ENCODE results near the gene WNT9B. TPM values are rescaled to one million over a fixed set of nuclear protein-coding genes. Genes with fewer than 3 reads are reported as not detected.
A peak's percentile ranks its signal among the peaks of the same experiment; 100 is the strongest.

Gene WNT9B
- total and polyA plus RNA-seq, 7 experiments from 2014 or later: not detected

DNA sequence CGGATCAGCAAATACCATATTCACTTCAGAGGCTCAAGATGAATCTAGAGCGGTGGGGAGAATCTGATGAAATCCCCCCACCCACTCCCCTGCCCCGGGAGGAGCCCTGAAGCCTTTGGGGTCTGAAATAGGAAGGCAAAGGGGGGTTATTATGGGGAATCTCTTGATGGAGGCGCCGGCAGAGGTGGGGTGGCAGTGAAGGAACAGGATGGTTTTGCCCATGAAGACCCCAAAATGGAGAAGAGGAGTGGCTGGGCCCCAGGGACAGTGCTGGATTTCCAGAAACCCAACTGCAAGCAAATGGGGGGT, 33.5 kb upstream of the WNT9B start:
- Histone ChIP-seq H3K9me3 (ENCODE audit: control insufficient read depth in 2 of 3, low read length in 3 of 3) (no peaks in the 10 kb centered on the region), H3K4me3 (ENCODE audit: low read length) (no peak overlapping the region), H3K36me3 (ENCODE audit: control insufficient read depth in 2 of 3, insufficient read depth in 3 of 3, low read length in 3 of 3) (no peaks in the 10 kb centered on the region), H3K27me3 (ENCODE audit: control insufficient read depth in 2 of 2, insufficient read depth in 2 of 2, low read length in 2 of 2) (peaks cover 16 to 49% of the 10 kb centered on the region in 2 donors), H3K4me1 (ENCODE audit: control insufficient read depth in 2 of 2, insufficient read depth in 2 of 2, low read length in 2 of 2) (peaks cover 13 to 16% of the 10 kb centered on the region in 2 donors), H3K27ac (ENCODE audit: low read depth, low read length) (no peak overlapping the region)
- peak overlapping the region in 9 of 10 donors; percentile 5 to 80 (median 73) for H3K4me3 Mint-ChIP-seq
- H3K27ac Mint-ChIP-seq: no peak overlapping the region
- intact Hi-C loops (cut with micrococcal nuclease): no loop called here
- H3K36me3 Mint-ChIP-seq: peaks cover 0 to 6% (median 0%) of the 10 kb centered on the region in 5 donors
- peaks cover 0 to 2% (median 0%) of the 10 kb centered on the region in 11 donors for H3K9me3 Mint-ChIP-seq
- CTCF ChIA-PET: no interaction called here
- DNase-seq (no peak), ATAC-seq (no peak)
- POLR2A ChIA-PET: no interaction called here
- peaks cover 6 to 29% (median 17%) of the 10 kb centered on the region in 7 donors for H3K4me1 Mint-ChIP-seq
- peaks cover 63 to 93% (median 80%) of the 10 kb centered on the region in 5 donors for H3K27me3 Mint-ChIP-seq

DNA sequence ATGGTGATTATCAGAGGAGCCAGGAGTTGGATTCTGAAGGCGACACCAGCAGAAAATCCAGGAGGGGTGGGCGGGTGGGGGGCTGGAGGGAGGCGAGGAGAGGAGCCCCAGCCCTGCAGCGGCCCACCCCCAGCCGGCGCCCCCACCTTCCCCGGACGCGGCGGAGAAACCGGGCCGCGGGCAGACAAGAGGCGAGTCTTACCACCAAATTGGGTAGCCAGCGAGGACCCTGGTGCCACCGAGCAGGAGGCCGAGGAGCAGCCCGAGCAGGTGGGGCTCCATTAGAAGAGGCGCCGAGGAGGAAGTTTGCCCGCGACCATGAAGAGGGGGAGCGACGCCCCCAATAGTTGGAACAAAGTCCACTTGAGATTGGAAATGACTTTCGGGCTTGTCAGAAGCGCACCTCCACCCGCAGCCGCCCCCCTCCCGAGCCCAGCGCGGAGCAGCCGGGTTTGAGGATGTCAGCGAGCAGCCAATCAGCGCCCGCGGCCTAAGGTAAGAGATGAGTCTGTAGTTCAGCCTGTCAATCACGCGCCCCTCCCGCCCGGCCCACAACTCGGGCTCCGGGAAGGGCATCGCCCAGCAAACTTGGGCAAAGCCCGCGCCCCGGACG, 33.0 kb upstream of the WNT9B start, which contains the start of gene WNT3:
WNT3 (minus strand) TSS at position 377 of the 613 bp plus-strand sequence; CDS start at position 282, 95 bp downstream.
- DNase-seq: peak in 7 of 9 donors; percentile 17 to 47 (median 27)
- Histone ChIP-seq H3K4me1 (ENCODE audit: control insufficient read depth in 2 of 2, insufficient read depth in 2 of 2, low read length in 2 of 2) (peaks cover 13 to 16% of the 10 kb centered on the region in 2 donors), H3K4me3 (ENCODE audit: low read length) (peak within 1 kb of the TSS; percentile 43), H3K9me3 (ENCODE audit: control insufficient read depth in 2 of 3, low read length in 3 of 3) (no peaks in the 10 kb centered on the region), H3K27ac (ENCODE audit: low read depth, low read length) (no peak within 1 kb of the TSS), H3K36me3 (ENCODE audit: control insufficient read depth in 2 of 3, insufficient read depth in 3 of 3, low read length in 3 of 3) (no peaks in the 10 kb centered on the region), H3K27me3 (ENCODE audit: control insufficient read depth in 2 of 2, insufficient read depth in 2 of 2, low read length in 2 of 2) (peaks cover 16 to 49% of the 10 kb centered on the region in 2 donors)
- peaks cover 0 to 6% (median 0%) of the 10 kb centered on the region in 5 donors for H3K36me3 Mint-ChIP-seq
- H3K27ac Mint-ChIP-seq: no peak within 1 kb of the TSS
- peak; percentile 58 for ATAC-seq
- H3K9me3 Mint-ChIP-seq: peaks cover 0 to 2% (median 0%) of the 10 kb centered on the region in 11 donors
- peak within 1 kb of the TSS; percentile 67 to 83 (median 78) for H3K4me3 Mint-ChIP-seq
- ChIA-PET POLR2A (no interaction called here), CTCF (no interaction called here)
- intact Hi-C loops (cut with micrococcal nuclease): no loop called here
- peaks cover 58 to 87% (median 75%) of the 10 kb centered on the region in 5 donors for H3K27me3 Mint-ChIP-seq
- peaks cover 6 to 29% (median 17%) of the 10 kb centered on the region in 7 donors for H3K4me1 Mint-ChIP-seq

DNA sequence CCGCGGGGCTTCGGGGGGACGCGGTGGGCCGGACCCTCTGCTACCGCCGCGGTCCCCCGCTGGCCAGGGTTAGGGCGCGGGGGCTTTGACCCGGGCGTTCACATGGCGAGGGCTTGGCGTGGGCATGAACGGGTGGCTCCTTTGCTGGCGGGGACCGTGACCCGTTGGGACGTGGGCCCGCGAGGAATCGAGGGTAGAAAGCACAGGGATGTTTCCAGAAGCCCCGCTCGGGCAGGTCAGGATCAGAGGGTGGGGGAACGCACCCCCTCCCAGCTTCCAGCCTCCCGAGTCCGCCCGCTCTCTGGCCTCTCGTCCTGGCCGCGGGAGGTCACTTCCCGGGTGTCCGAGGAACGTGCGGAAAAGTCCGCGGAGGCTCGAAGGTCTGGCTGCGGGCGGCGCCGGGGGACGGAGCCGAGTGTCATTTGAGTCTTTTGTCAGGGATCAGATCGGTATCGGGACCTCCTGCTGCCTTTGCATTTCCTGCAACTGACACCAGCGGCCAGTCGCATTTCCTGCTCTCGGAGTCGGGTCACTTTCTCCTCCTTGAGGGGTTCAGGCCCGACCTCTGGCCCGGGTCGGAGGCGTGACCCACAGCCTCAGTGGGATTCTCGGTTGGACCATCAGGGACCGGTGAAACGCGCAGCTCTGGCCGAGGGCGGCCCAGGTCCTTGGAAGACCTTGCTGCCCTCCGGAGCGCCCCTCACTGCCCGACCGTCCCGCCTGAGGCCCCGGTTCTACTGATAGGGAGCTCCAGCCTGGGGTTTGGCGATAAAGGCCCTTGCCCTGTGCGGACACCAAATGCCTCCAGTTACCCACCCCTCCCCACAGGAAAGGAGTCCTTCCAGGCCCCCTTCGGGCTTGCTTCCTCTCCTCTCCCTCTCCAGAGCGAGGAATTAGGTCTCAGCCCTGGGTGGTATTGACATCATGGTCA, 32.2 kb upstream of the WNT9B start:
- no peaks in the 10 kb centered on the region for H3K36me3 ChIP-seq (ENCODE audit: control insufficient read depth in 2 of 3, insufficient read depth in 3 of 3, low read length in 3 of 3)
- no peak overlapping the region for H3K27ac ChIP-seq (ENCODE audit: low read depth, low read length)
- peaks cover 6 to 29% (median 17%) of the 10 kb centered on the region in 7 donors for H3K4me1 Mint-ChIP-seq
- ATAC-seq: peak; percentile 14
- peaks cover 0 to 2% (median 0%) of the 10 kb centered on the region in 11 donors for H3K9me3 Mint-ChIP-seq
- peaks cover 16 to 49% of the 10 kb centered on the region in 2 donors for H3K27me3 ChIP-seq (ENCODE audit: control insufficient read depth in 2 of 2, insufficient read depth in 2 of 2, low read length in 2 of 2)
- peak in 1 of 9 donors; percentile 10 for DNase-seq
- H3K27me3 Mint-ChIP-seq: peaks cover 50 to 85% (median 70%) of the 10 kb centered on the region in 5 donors
- peak overlapping the region; percentile 43 for H3K4me3 ChIP-seq (ENCODE audit: low read length)
- H3K9me3 ChIP-seq (ENCODE audit: control insufficient read depth in 2 of 3, low read length in 3 of 3): no peaks in the 10 kb centered on the region
- peak overlapping the region; percentile 55 to 82 (median 73) for H3K4me3 Mint-ChIP-seq
- ChIA-PET CTCF (no interaction called here), POLR2A (no interaction called here)
- intact Hi-C loops (cut with micrococcal nuclease): no loop called here
- H3K27ac Mint-ChIP-seq: no peak overlapping the region
- peaks cover 0 to 6% (median 0%) of the 10 kb centered on the region in 5 donors for H3K36me3 Mint-ChIP-seq
- H3K4me1 ChIP-seq (ENCODE audit: control insufficient read depth in 2 of 2, insufficient read depth in 2 of 2, low read length in 2 of 2): peaks cover 13 to 16% of the 10 kb centered on the region in 2 donors

DNA sequence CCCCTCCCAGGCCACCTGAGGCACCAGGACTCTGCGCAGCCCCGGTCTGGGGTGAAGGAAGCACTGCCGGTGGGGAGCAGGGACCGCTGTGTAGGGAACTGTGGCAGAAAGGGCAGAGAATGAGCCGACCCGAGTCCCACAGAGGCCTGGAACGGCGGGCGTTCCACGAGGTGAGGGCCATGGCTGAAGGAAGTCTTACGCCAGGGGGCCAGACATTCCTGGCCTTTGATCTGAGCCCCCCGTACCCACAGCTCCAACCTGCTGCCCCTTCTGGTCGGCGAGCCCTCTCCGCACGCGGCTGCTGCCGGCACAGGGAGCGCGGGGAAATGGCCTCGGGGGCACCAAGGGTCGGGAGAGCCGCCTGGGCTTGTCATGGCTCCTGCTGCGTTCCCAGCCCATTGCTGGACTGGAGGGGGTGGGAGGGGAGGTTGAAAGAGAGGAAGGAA, 31.5 kb upstream of the WNT9B start:
- DNase-seq (no peak), ATAC-seq (no peak)
- Mint-ChIP-seq H3K9me3 (peaks cover 0 to 2% (median 0%) of the 10 kb centered on the region in 11 donors), H3K4me1 (peaks cover 6 to 29% (median 17%) of the 10 kb centered on the region in 7 donors), H3K4me3 (peak overlapping the region in 9 of 10 donors; percentile 25 to 82 (median 67)), H3K36me3 (peaks cover 0 to 6% (median 0%) of the 10 kb centered on the region in 5 donors), H3K27me3 (peaks cover 44 to 86% (median 71%) of the 10 kb centered on the region in 5 donors), H3K27ac (no peak overlapping the region)
- CTCF ChIA-PET: no interaction called here
- no peak overlapping the region for H3K4me3 ChIP-seq (ENCODE audit: low read length)
- H3K27ac ChIP-seq (ENCODE audit: low read depth, low read length): no peak overlapping the region
- POLR2A ChIA-PET: no interaction called here
- peaks cover 16 to 43% of the 10 kb centered on the region in 2 donors for H3K27me3 ChIP-seq (ENCODE audit: control insufficient read depth in 2 of 2, insufficient read depth in 2 of 2, low read length in 2 of 2)
- no peaks in the 10 kb centered on the region for H3K9me3 ChIP-seq (ENCODE audit: control insufficient read depth in 2 of 3, low read length in 3 of 3)
- intact Hi-C loops (cut with micrococcal nuclease): no loop called here
- H3K4me1 ChIP-seq (ENCODE audit: control insufficient read depth in 2 of 2, insufficient read depth in 2 of 2, low read length in 2 of 2): peaks cover 13 to 16% of the 10 kb centered on the region in 2 donors
- no peaks in the 10 kb centered on the region for H3K36me3 ChIP-seq (ENCODE audit: control insufficient read depth in 2 of 3, insufficient read depth in 3 of 3, low read length in 3 of 3)

DNA sequence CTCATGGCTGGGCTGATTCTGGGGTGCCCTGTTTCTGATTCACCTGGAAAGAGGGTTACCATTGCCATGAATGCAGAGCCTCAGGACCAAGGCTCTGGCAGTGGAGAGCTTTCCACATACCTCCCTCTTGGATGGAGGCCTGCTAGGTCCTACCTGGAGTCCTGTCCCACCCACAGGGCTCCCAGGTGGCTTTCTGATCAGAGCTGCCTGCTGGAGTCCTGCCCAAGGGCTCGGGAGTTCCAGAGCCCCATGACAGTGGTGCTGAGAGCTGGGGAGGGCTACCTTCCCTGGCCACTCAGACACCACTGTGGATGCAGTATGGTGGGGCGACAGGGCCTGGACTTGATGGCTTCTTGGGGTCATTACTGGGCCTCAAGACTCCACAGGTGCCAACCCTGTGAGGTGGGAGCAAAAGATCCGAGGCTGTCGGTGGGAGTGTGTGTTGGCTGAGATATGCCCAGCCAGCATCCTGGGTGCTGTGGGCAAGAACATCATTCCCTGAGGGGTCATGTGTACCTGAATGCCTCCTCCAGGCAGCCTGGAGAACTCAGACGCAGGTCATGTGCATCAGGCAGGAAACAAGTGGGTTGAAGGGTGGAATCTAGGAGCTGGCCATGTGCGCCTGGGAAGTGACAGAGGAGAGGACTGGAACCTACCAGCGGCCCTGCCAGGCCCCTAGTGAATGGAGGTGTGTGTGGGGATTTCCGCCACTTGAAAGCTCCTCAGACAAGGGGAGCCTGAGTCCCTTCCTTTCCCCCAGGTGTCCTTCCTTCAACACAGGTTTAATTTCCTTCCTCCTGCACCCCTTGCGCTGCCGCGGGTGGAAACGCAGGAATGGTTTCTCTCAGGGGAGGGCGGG, 30.6 kb upstream of the WNT9B start:
- Mint-ChIP-seq H3K27ac (no peak overlapping the region), H3K9me3 (peaks cover 0 to 2% (median 0%) of the 10 kb centered on the region in 11 donors), H3K27me3 (peaks cover 39 to 81% (median 67%) of the 10 kb centered on the region in 5 donors), H3K4me3 (peak overlapping the region; percentile 12 to 80 (median 60)), H3K4me1 (peaks cover 6 to 29% (median 17%) of the 10 kb centered on the region in 7 donors), H3K36me3 (peaks cover 0 to 6% (median 0%) of the 10 kb centered on the region in 5 donors)
- Histone ChIP-seq H3K4me3 (ENCODE audit: low read length) (no peak overlapping the region), H3K27ac (ENCODE audit: low read depth, low read length) (no peak overlapping the region), H3K4me1 (ENCODE audit: control insufficient read depth in 2 of 2, insufficient read depth in 2 of 2, low read length in 2 of 2) (peaks cover 13 to 16% of the 10 kb centered on the region in 2 donors), H3K9me3 (ENCODE audit: control insufficient read depth in 2 of 3, low read length in 3 of 3) (no peaks in the 10 kb centered on the region), H3K27me3 (ENCODE audit: control insufficient read depth in 2 of 2, insufficient read depth in 2 of 2, low read length in 2 of 2) (peaks cover 16 to 35% of the 10 kb centered on the region in 2 donors), H3K36me3 (ENCODE audit: control insufficient read depth in 2 of 3, insufficient read depth in 3 of 3, low read length in 3 of 3) (no peaks in the 10 kb centered on the region)
- intact Hi-C loops (cut with micrococcal nuclease): no loop called here
- ChIA-PET POLR2A (interaction anchor here (0.6 kb wide), 1 partner anchor 22 kb away, joined by 3 read pairs; no protein-coding TSS in a partner anchor), CTCF (no interaction called here)
- ATAC-seq (no peak), DNase-seq (no peak)
